SK-N-SH (cell line): ENCODE data around the gene STX3. TPM values are rescaled to one million over a fixed set of nuclear protein-coding genes. Genes with fewer than 3 reads are reported as not detected.
"Not testable (repeated sequence)": the region's sequence is repeated elsewhere in the genome, so short reads cannot be mapped to it uniquely, and the experiment has no call there.

Experiments used
- CTCF ChIA-PET: fragments of 300-600, 350-600 bp; formaldehyde crosslinking; extraction: SDS; loops from one replicate; lab custom pipeline; 2021; lab: Yijun Ruan, JAX
- POLR2A ChIA-PET: fragments of 350-600 bp; sonication (Branson Sonifier 250); formaldehyde crosslinking; extraction: SDS; loops from one replicate; lab custom pipeline; 2020; ENCODE audit warnings: antibody characterized with exemption, inconsistent platforms; lab: Yijun Ruan, JAX
- DNase-seq: peaks from one replicate; pipeline ENCODE4 v3.0.0; 2012
- H2AFZ ChIP-seq: fragments of 200-600 bp; sonication (generic); 2 replicates; pipeline ENCODE4 v1.8.1; 2016; ENCODE audit warnings: antibody characterized with exemption, mild to moderate bottlenecking, low read depth
- H3F3A ChIP-seq: fragments of 200-600 bp; sonication (generic); replicated peaks from 2 replicates; pipeline ENCODE3; 2016; ENCODE audit warnings: antibody characterized with exemption, mild to moderate bottlenecking; ENCODE audit not compliant: insufficient read depth
- H3K27ac ChIP-seq, 2 experiments: fragments of 200-500 bp in 1 of 2; fragments of 200-600 bp in 1 of 2; sonication (Bioruptor generic) in 1 of 2; sonication (generic), shearing (Covaris generic) in 1 of 2; 2 replicates each; pipeline versions ENCODE4 v1.5.1 to v1.6.1; 2014 to 2016; ENCODE audit warnings: low read depth in 2 of 2, inconsistent platforms in 1 of 2, low read length in 1 of 2, mild to moderate bottlenecking in 1 of 2, mixed read lengths in 1 of 2
- H3K27me3 ChIP-seq: fragments of 200-600 bp; sonication (generic), shearing (Covaris generic); 2 replicates; pipeline ENCODE4 v1.6.1; 2016; ENCODE audit warnings: mixed run types; ENCODE audit not compliant: insufficient read depth
- H3K36me3 ChIP-seq, 2 experiments: fragments of 200-500 bp in 1 of 2; fragments of 200-600 bp in 1 of 2; sonication (Bioruptor generic) in 1 of 2; sonication (generic) in 1 of 2; replicated peaks in 1 of 2; 2 replicates each; pipeline versions ENCODE3 to v1.5.1; 2014 to 2016; ENCODE audit warnings: low read length in 1 of 2, mild to moderate bottlenecking in 1 of 2; ENCODE audit not compliant: insufficient read depth in 2 of 2, control insufficient read depth in 1 of 2
- H3K4me1 ChIP-seq, 2 experiments: fragments of 200-500 bp in 1 of 2; fragments of 200-600 bp in 1 of 2; sonication (Bioruptor generic) in 1 of 2; sonication (generic), shearing (Covaris generic) in 1 of 2; 2 replicates each; pipeline versions ENCODE4 v1.5.1 to v1.6.1; 2014 to 2016; ENCODE audit warnings: low read depth in 1 of 2, low read length in 1 of 2, mixed run types in 1 of 2; ENCODE audit not compliant: insufficient read depth in 2 of 2, control insufficient read depth in 1 of 2
- H3K4me2 ChIP-seq: fragments of 200-600 bp; sonication (generic), shearing (Covaris generic); 2 replicates; pipeline ENCODE4 v1.6.1; 2017; ENCODE audit warnings: mixed run types
- H3K4me3 ChIP-seq, 2 experiments: fragments of 200-500 bp in 1 of 2; fragments of 200-600 bp in 1 of 2; sonication (Bioruptor generic) in 1 of 2; sonication (generic), shearing (Covaris generic) in 1 of 2; 2 replicates each; pipeline versions ENCODE4 v1.5.1 to v1.8.1; 2014 to 2016; ENCODE audit warnings: low read depth in 2 of 2, inconsistent platforms in 1 of 2, low read length in 1 of 2, mild to moderate bottlenecking in 1 of 2, mixed read lengths in 1 of 2, moderate library complexity in 1 of 2
- H3K79me2 ChIP-seq: fragments of 200-600 bp; sonication (generic); 2 replicates; pipeline ENCODE4 v1.8.1; 2017; ENCODE audit warnings: mild to moderate bottlenecking; ENCODE audit not compliant: insufficient read depth
- H3K9ac ChIP-seq: fragments of 200-600 bp; sonication (generic); 2 replicates; pipeline ENCODE4 v1.6.1; 2017; ENCODE audit warnings: mixed run types
- H3K9me2 ChIP-seq: fragments of 200-600 bp; sonication (generic); 2 replicates; pipeline ENCODE4 v1.6.1; 2017; ENCODE audit warnings: mixed run types
- H3K9me3 ChIP-seq: fragments of 200-600 bp; sonication (generic); 2 replicates; pipeline ENCODE4 v1.6.1; 2017; ENCODE audit warnings: mixed run types, mild to moderate bottlenecking, moderate library complexity
- H4K20me1 ChIP-seq: fragments of 200-600 bp; sonication (generic); 2 replicates; pipeline ENCODE4 v1.6.1; 2017; ENCODE audit warnings: mild to moderate bottlenecking, mixed run types; ENCODE audit not compliant: insufficient read depth
- EZH2phosphoT487 ChIP-seq: fragments of 200-600 bp; sonication (generic); IDR thresholded peaks from 2 replicates; pipeline ENCODE4 v1.6.1; 2017; ENCODE audit warnings: low read depth, mixed run types, mild to moderate bottlenecking, antibody characterized with exemption, moderate library complexity, borderline replicate concordance
- MEF2A ChIP-seq: IDR thresholded peaks from 2 replicates; pipeline ENCODE4 v1.4.0; 2012; ENCODE audit warnings: low read depth, borderline replicate concordance
- RAD21 ChIP-seq: IDR thresholded peaks from 2 replicates; pipeline ENCODE4 v1.6.1; 2012; ENCODE audit warnings: mild to moderate bottlenecking, low read length
- RCOR1 ChIP-seq: fragments of 150-350 bp; IDR thresholded peaks from 2 replicates; pipeline ENCODE4 v1.6.1; 2017; ENCODE audit warnings: antibody characterized with exemption, low read length
- RFX5 ChIP-seq: IDR thresholded peaks from 2 replicates; pipeline ENCODE4 v1.6.1; 2012; ENCODE audit warnings: mild to moderate bottlenecking, improper control_type of control experiment, low read length
- USF1 ChIP-seq: IDR thresholded peaks from 2 replicates; pipeline ENCODE4 v1.4.0; 2012; ENCODE audit warnings: low read depth, borderline replicate concordance
- USF2 ChIP-seq: fragments of 150-350 bp; IDR thresholded peaks from 2 replicates; pipeline ENCODE4 v1.6.1; 2017; ENCODE audit warnings: antibody characterized with exemption, low read length, low read depth, borderline replicate concordance
- WGBS: methylation state at CpG from one replicate; pipeline ENCODE4 v1.1.6; 2017; ENCODE audit warnings: low lambda C conversion rate; 5-methylcytosine and 5-hydroxymethylcytosine counted together
- polyA plus RNA-seq, 3 experiments: library from polyadenylated mRNA; depleted of rRNA; stranded (reverse); fragments of >200 nt; gene quantifications; 2 replicates each; pipeline ENCODE4 v1.2.3, GENCODE V29; 2012

STX3 gene
- polyA plus RNA-seq, 1 of the 3 experiments (the other 2 are of a cell fraction): 21.4 TPM

- TF ChIP-seq RFX5 (no peak), USF1 (no peak), RCOR1 (no peak), USF2 (no peak), EZH2phosphoT487 (no peak), RAD21 (no peak)
Measured at GRCh38 chr11:59849129-59849528, 94.0 kb downstream of the STX3 start (continued).

DNA sequence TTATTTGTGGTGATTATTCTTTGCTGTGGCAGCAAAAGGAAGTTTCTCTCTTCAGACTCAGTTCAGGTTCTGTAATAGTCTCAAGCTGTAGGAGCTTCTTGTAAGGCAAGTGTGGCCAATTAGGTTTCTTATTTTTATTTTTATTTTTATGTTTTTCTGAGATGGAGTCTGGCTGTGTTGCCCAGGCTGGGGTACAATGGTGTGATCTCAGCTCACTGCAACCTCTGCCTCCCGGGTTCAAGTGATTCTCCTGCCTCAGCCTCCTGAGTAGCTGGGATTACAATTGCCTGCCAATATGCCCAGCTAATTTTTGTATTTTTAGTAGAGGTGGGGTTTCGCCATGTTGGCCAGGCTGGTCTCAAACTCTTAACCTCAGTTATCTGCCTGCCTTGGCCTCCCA, 94.4 kb downstream of the STX3 start:
- H4K20me1 ChIP-seq, H3K9ac ChIP-seq, H3K36me3 ChIP-seq, H3K79me2 ChIP-seq, H3K9me3 ChIP-seq, H3K9me2 ChIP-seq, H2AFZ ChIP-seq, H3K4me3 ChIP-seq, H3K4me2 ChIP-seq, H3K27ac ChIP-seq, H3K4me1 ChIP-seq, DNase-seq, CTCF ChIA-PET, H3F3A ChIP-seq, H3K27me3 ChIP-seq, POLR2A ChIA-PET: not testable (repeated sequence)
- 20% methylated on average over 2 of the region's 2 CpGs for WGBS

DNA sequence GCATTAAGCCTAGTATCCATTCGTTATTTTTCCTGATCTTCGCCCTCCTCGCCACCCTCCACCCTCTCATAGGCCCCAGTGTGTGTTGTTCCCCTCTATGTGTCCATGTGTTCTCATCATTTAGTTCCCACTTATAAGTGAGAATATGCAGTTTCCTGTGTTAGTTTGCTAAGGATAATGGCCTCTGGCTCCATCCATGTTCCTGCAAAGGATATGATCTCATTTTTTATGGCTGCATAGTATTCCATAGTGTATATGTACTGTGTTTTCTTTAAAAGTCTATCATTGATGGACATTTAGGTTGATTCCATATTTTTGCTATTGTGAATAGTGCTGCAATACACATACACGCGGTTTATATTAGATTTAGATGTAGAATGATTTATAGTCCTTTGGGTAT, 96.2 kb downstream of the STX3 start:
- H3K9me2 ChIP-seq, H3K27ac ChIP-seq, CTCF ChIA-PET, H3K36me3 ChIP-seq, H3K9ac ChIP-seq, DNase-seq, H2AFZ ChIP-seq, H3F3A ChIP-seq, H3K27me3 ChIP-seq, H3K79me2 ChIP-seq, H3K9me3 ChIP-seq, H4K20me1 ChIP-seq, POLR2A ChIA-PET, H3K4me3 ChIP-seq, H3K4me2 ChIP-seq, H3K4me1 ChIP-seq: not testable (repeated sequence)
- WGBS: 51% methylated on average over 5 of the region's 5 CpGs

GRCh38 chr11:59854871-59855270, 99.7 kb downstream of the STX3 start:
- H3K9ac ChIP-seq: no peak overlapping the region
- POLR2A ChIA-PET: no interaction called here
- no peak overlapping the region for H2AFZ ChIP-seq
- no peaks in the 10 kb centered on the region for H3K9me2 ChIP-seq
- no peak overlapping the region for H3K4me3 ChIP-seq
- CTCF ChIA-PET: no interaction called here
- no peaks in the 10 kb centered on the region for H3K36me3 ChIP-seq
- DNase-seq: no peak
- H3K79me2 ChIP-seq: no peaks in the 10 kb centered on the region
- H3K9me3 ChIP-seq: no peaks in the 10 kb centered on the region
- H3K27me3 ChIP-seq: peaks cover 12% of the 10 kb centered on the region; the same call in 1 of the 2 replicates
- TF ChIP-seq MEF2A: no peak
- no peak for TF ChIP-seq RCOR1
- TF ChIP-seq, all 33 proteins: peak for 0
- Histone ChIP-seq H3K27ac (no peak overlapping the region), H4K20me1 (no peaks in the 10 kb centered on the region), H3F3A (no peaks in the 10 kb centered on the region), H3K4me2 (no peak overlapping the region), H3K4me1 (peaks cover 0 to 11% of the 10 kb centered on the region in 2 experiments; a peak in 1 of 4 replicates)
- 2% methylated on average over 2 of the region's 2 CpGs for WGBS

Other genes starting within 250 kb of the STX3 start
- not detected in 2 replicates for gene OR4D9, start 243.8 kb upstream of the STX3 start, polyA plus RNA-seq (2012; rRNA removed)
- gene OSBP, start 139.6 kb upstream of the STX3 start, polyA plus RNA-seq (2012; rRNA removed): 11.8 and 12.1 TPM in 2 replicates
- 20.5 and 22.0 TPM in 2 replicates for gene PATL1, start 86.3 kb upstream of the STX3 start, polyA plus RNA-seq (2012; rRNA removed)
- not detected in 2 replicates for gene OR10V1, start 41.5 kb upstream of the STX3 start, polyA plus RNA-seq (2012; rRNA removed)
- 70.1 and 77.6 TPM in 2 replicates for gene MRPL16, start 55.4 kb downstream of the STX3 start, polyA plus RNA-seq (2012; rRNA removed)
- not detected in 2 replicates for gene CBLIF, start 90.1 kb downstream of the STX3 start, polyA plus RNA-seq (2012; rRNA removed)
- 0.03 TPM in 1 of 2 replicates, not detected in the other for gene TCN1, start 111.1 kb downstream of the STX3 start, polyA plus RNA-seq (2012; rRNA removed)
- gene OOSP3, start 123.4 kb downstream of the STX3 start, polyA plus RNA-seq (2012; rRNA removed): not detected in 2 replicates
- not detected in 2 replicates for gene OOSP1, start 183.1 kb downstream of the STX3 start, polyA plus RNA-seq (2012; rRNA removed)
- not detected in 2 replicates for gene OOSP4A, start 208.7 kb downstream of the STX3 start, polyA plus RNA-seq (2012; rRNA removed)